Glomerular visceral epithelial cell (primary cell): ENCODE results near the gene ARL5B.
A peak's percentile ranks its signal among the peaks of the same experiment; 100 is the strongest.

Source experiments
- DNase-seq: peaks from one replicate; pipeline ENCODE4 v3.0.0-alpha.2; 2016; ENCODE audit errors: extremely low spot score

ARL5B gene

DNA sequence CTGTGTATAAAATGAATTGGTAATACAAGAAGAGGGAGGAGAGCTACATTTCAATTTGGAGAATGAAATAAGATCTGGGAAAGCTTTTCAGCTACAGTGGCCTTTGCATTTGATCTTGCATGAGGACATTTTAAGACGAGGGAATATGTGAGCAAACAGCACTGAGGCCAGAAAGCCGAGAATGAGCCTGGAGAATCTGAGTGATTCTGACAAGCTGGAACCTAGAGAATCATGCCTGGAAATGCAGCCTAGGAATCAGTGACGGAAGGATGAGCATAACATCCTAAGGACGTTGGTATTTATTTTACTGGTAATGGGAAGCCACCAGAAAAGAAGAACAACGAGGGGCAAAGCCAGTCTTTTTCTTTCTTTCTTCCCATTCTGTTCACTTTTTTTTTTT, 44.3 kb downstream of the ARL5B start:
- no peak for DNase-seq

DNA sequence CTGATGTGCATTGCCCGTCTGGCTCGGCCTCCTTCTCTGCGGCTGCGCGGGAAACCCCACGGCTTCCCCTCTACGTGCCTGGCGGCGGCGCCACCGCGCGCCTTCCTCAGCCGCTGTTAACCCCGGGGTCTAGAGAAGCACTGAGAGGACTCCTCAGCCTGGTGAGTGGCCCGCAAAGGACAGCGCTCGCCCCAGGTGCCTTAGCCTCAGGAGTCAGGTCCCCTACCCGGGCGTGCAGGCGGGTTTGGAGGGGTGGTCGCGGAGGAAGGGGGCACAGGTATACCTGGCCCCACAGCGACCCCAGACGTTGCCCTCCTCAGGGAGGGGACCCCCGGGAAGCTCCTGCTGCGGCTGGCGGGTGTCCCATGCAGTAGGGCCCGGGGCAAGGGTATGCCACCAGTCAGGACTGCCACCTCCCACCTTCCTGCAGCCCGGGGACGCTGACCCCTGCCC, 51.0 kb downstream of the ARL5B start:
- no peak for DNase-seq

DNA sequence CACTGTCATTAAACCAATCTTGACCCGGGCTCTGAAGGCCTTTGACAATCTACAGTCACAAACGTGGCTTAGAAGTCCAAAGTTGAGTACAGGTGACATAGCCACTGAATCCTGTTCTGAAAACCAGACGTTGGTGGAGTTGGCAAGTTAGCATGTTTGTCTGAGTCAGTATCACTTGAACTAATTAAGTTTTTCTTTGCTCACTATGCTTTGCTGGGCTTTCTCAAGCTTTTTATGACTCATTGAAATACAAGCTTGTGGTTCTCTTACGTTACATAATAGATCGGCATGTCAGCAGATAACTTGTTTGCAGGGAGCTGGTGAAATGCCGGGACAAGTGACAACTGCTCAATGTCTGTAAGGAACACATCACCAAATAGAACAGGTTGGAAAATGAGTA, 53.8 kb downstream of the ARL5B start:
- DNase-seq = peak; percentile 67

DNA sequence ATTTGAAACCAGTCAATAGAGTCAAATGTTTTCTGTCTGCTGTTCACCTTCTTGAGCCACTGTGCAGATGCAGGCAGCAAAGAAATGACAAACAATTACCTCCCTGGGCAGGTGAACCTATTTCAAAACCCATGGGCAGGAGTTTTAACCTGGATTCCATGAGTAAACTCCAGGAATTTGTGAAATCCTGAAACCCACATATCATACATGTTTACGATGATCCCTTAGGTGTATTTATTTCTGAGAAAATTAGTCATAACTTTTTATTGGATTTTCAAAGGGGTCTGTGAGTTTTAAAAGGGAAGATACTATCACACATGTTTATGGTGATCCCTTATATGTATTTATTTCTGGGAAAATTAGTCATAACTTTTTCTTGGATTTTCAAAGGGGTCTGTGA, 59.8 kb downstream of the ARL5B start:
- DNase-seq = no peak

DNA sequence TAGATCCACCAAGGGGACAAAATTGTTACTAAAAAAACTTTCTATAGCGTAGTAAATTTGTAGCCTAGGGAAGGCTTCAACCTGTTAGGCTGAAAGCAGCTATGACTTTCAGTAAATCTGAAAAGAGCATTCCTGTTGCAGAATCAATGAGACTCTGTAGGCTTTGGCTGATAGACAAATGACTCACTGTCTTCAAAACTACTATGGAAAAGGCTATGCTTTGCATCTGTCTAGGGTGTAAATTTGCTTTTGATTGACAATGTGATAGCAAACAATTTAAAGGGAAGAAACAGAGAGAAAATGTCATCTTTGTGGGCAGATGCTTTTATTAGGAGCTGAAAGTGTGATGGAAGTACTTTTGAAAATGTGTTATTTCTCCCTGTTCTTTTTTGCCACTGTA, 60.6 kb downstream of the ARL5B start:
- no peak for DNase-seq

DNA sequence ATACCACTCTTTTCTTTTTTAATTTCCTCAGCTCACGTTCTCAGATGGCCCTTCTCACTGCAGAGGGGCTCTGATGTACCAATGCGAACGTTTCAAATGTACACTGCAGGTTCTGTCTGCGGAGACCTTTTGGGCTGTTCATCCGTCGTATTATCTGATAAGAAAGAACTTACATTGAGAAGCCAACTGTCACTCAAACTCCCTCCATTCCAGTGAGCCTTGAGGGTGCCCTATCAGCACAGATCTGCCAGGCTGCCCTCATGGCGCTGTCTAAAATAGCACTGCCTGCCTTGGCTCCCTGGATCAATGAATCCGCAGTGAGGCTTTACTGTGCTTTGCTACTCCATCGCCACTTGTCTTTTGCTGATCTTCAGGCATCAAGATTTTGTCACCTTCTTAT, 61.8 kb downstream of the ARL5B start:
- no peak for DNase-seq

DNA sequence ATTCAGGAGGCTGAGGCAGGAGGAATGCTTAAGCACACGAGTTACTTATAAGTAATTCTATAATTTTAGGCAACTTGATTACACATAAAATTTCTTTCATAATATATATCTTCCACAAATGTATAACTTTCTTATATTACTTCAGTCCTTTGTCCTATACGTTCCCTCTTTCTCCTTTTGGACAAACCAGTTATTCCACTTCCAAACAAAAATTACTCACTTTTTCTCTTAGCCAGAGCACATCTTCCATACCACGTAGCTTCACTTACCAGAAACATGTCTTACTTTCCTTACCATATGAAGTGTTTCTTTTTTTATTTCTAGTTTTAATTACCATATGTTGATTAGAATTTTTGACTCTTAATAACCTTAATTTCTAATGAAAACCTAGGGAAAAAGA, 64.6 kb downstream of the ARL5B start:
- no peak for DNase-seq
